Neural crest cell (in vitro differentiated cells): ENCODE data around the gene DDX10. TPM values are rescaled to one million over a fixed set of nuclear protein-coding genes. Genes with fewer than 3 reads are reported as not detected.
"Not testable (repeated sequence)": the region's sequence is repeated elsewhere in the genome, so short reads cannot be mapped to it uniquely, and the experiment has no call there.

ENCODE experiments used
- DNase-seq: peaks from one replicate; pipeline ENCODE4 v3.0.0; 2021; ENCODE audit warnings: low read depth, mixed read lengths, low spot score
- H3K27ac Mint-ChIP-seq: one replicate; pipeline ENCODE4 v1.8.0; 2021; ENCODE audit warnings: mild to moderate bottlenecking, mixed read lengths; ENCODE audit not compliant: unreplicated experiment
- H3K27me3 Mint-ChIP-seq: 2 replicates; pipeline ENCODE4 v1.8.0; 2021; ENCODE audit warnings: low read depth, mild to moderate bottlenecking, mixed read lengths
- H3K36me3 Mint-ChIP-seq: 2 replicates; pipeline ENCODE4 v1.8.0; 2021; ENCODE audit warnings: low read depth, mild to moderate bottlenecking, mixed read lengths
- H3K4me1 Mint-ChIP-seq: 2 replicates; pipeline ENCODE4 v1.8.0; 2021; ENCODE audit warnings: mixed read lengths
- H3K4me3 Mint-ChIP-seq: one replicate; pipeline ENCODE4 v1.8.0; 2021; ENCODE audit warnings: mild to moderate bottlenecking, mixed read lengths
- H3K9me3 Mint-ChIP-seq: 2 replicates; pipeline ENCODE4 v1.8.0; 2021; ENCODE audit warnings: mixed read lengths
- CTCF ChIP-seq: fragments of 200-600 bp; sonication (generic); conservative IDR thresholded peaks from 2 replicates; pipeline ENCODE4 v1.5.0; 2021; ENCODE audit warnings: antibody characterized with exemption, mild to moderate bottlenecking
- total RNA-seq: library from RNA; stranded (reverse); gene quantifications from 2 replicates; pipeline ENCODE4 v1.2.1, GENCODE V29; 2021

DDX10 gene
- total RNA-seq, 1 donor from 2014 or later = 38.5 TPM

- TF ChIP-seq CTCF = no peak
- peaks cover 17% of the 10 kb centered on the region for H3K36me3 Mint-ChIP-seq
- no peak overlapping the region for H3K4me3 Mint-ChIP-seq
- no peaks in the 10 kb centered on the region for H3K4me1 Mint-ChIP-seq
- no peaks in the 10 kb centered on the region for H3K27me3 Mint-ChIP-seq
- no peak overlapping the region for H3K27ac Mint-ChIP-seq
- no peak for DNase-seq
- H3K9me3 Mint-ChIP-seq = peaks cover 7% of the 10 kb centered on the region
Measured at GRCh38 chr11:108774037-108774730, 109.3 kb downstream of the DDX10 start.

GRCh38 chr11:108775324-108775723 lies 110.5 kb downstream of the DDX10 start:
- Mint-ChIP-seq H3K4me1 (no peaks in the 10 kb centered on the region), H3K9me3 (peaks cover 7% of the 10 kb centered on the region)
- TF ChIP-seq CTCF = no peak

GRCh38 chr11:108779147-108779546 lies 114.3 kb downstream of the DDX10 start:
- not testable (repeated sequence) for H3K4me1 Mint-ChIP-seq

More at GRCh38 chr11:108775324-108775723, 110.5 kb downstream of the DDX10 start:
- no peak for DNase-seq
- Mint-ChIP-seq H3K27me3 (no peaks in the 10 kb centered on the region), H3K4me3 (no peak overlapping the region), H3K36me3 (peaks cover 18% of the 10 kb centered on the region), H3K27ac (no peak overlapping the region)

GRCh38 chr11:108780119-108780518 lies 115.2 kb downstream of the DDX10 start:
- Mint-ChIP-seq H3K9me3 (peaks cover 13% of the 10 kb centered on the region), H3K4me3 (no peak overlapping the region), H3K4me1 (no peaks in the 10 kb centered on the region), H3K36me3 (peaks cover 23% of the 10 kb centered on the region), H3K27ac (no peak overlapping the region), H3K27me3 (no peaks in the 10 kb centered on the region)
- no peak for DNase-seq
- no peak for TF ChIP-seq CTCF

More at GRCh38 chr11:108779147-108779546, 114.3 kb downstream of the DDX10 start:
- peaks cover 21% of the 10 kb centered on the region for H3K36me3 Mint-ChIP-seq
- not testable (repeated sequence) for DNase-seq, H3K4me3 Mint-ChIP-seq, H3K27ac Mint-ChIP-seq, H3K27me3 Mint-ChIP-seq
- H3K9me3 Mint-ChIP-seq = peaks cover 10% of the 10 kb centered on the region

- Mint-ChIP-seq H3K4me1 (no peaks in the 10 kb centered on the region), H3K27me3 (no peaks in the 10 kb centered on the region), H3K27ac (no peak overlapping the region), H3K9me3 (peaks cover 7% of the 10 kb centered on the region), H3K36me3 (peaks cover 19% of the 10 kb centered on the region), H3K4me3 (no peak overlapping the region)
- DNase-seq = no peak
- TF ChIP-seq CTCF = no peak
Measured at GRCh38 chr11:108781946-108782345, 117.1 kb downstream of the DDX10 start.

GRCh38 chr11:108786281-108786990 lies 121.6 kb downstream of the DDX10 start:
- Mint-ChIP-seq H3K27ac (no peak overlapping the region), H3K4me3 (no peak overlapping the region), H3K36me3 (peaks cover 7% of the 10 kb centered on the region), H3K4me1 (no peaks in the 10 kb centered on the region), H3K27me3 (no peaks in the 10 kb centered on the region), H3K9me3 (peaks cover 7% of the 10 kb centered on the region)
- TF ChIP-seq CTCF = no peak
- no peak for DNase-seq
